ENCODE results near the gene NUP42. TPM values are rescaled to one million over a fixed set of nuclear protein-coding genes. Genes with fewer than 3 reads are reported as not detected.
A peak's percentile ranks its signal among the peaks of the same experiment; 100 is the strongest.

Gene NUP42
- total RNA-seq: 10 to 100 TPM; 36.6 to 62.9 TPM

- Histone ChIP-seq H3K4me1 (replicated peaks) (no peaks in the 10 kb centered on the region), H3K36me3 (no peaks in the 10 kb centered on the region), H3K9me3 (no peaks in the 10 kb centered on the region), H3K27me3 (replicated peaks; ENCODE audit: insufficient read depth) (no peaks in the 10 kb centered on the region), H3K4me3 (peak within 1 kb of the TSS; percentile 68 to 71), H3K27ac (peak within 1 kb of the TSS; percentile 82 to 85)
- TF ChIP-seq POLR2A (IDR thresholded peaks at IDR 0.05) (peak; percentile 66), POLR2AphosphoS5 (IDR thresholded peaks at IDR 0.05) (peak; percentile 95), CTCF (IDR thresholded peaks at IDR 0.05) (peak in 1 of 4 experiments; percentile 14)
- WGBS: under 1% methylated on average over 63 of the region's 63 CpGs
- intact Hi-C loops (cut with DNase I): loop anchor here (2.0 to 5.0 kb wide), 2 partner anchors 77 to 350 kb away; partner anchors contain the start of genes KLHL7 and TRA2A
- peak; percentile 91 for DNase-seq (ENCODE audit: low spot score)
Observed at GRCh38 chr7:23181684-23182553, at the start of gene NUP42. Gene NUP42 (plus strand): TSS chr7:23182048. CDS start chr7:23182086, 38 bp downstream.

GRCh38 chr7:23133797-23134196, 48.1 kb upstream of the NUP42 start:
- DNase-seq (ENCODE audit: low spot score): no peak
- H3K4me3 ChIP-seq: no peak overlapping the region
- no peaks in the 10 kb centered on the region for H3K4me1 ChIP-seq (replicated peaks)
- H3K27me3 ChIP-seq (replicated peaks; ENCODE audit: insufficient read depth): no peaks in the 10 kb centered on the region
- H3K36me3 ChIP-seq: no peaks in the 10 kb centered on the region
- TF ChIP-seq CTCF (IDR thresholded peaks at IDR 0.05) (no peak), POLR2A (IDR thresholded peaks at IDR 0.05) (no peak), POLR2AphosphoS5 (IDR thresholded peaks at IDR 0.05) (no peak)
- no peak overlapping the region for H3K27ac ChIP-seq
- no peaks in the 10 kb centered on the region for H3K9me3 ChIP-seq
- intact Hi-C loops (cut with DNase I): no loop called here

GRCh38 chr7:23135755-23136154, 46.1 kb upstream of the NUP42 start:
- no peak overlapping the region for H3K27ac ChIP-seq
- no peaks in the 10 kb centered on the region for H3K9me3 ChIP-seq
- no peak overlapping the region for H3K4me3 ChIP-seq
- H3K4me1 ChIP-seq (replicated peaks): no peaks in the 10 kb centered on the region
- 74% methylated on average over 1 of the region's 1 CpG for WGBS
- H3K27me3 ChIP-seq (replicated peaks; ENCODE audit: insufficient read depth): no peaks in the 10 kb centered on the region
- no peaks in the 10 kb centered on the region for H3K36me3 ChIP-seq
- DNase-seq (ENCODE audit: low spot score): no peak
- intact Hi-C loops (cut with DNase I): no loop called here
- TF ChIP-seq CTCF (IDR thresholded peaks at IDR 0.05) (no peak), POLR2A (IDR thresholded peaks at IDR 0.05) (no peak), POLR2AphosphoS5 (IDR thresholded peaks at IDR 0.05) (no peak)

GRCh38 chr7:23136216-23136615, 45.6 kb upstream of the NUP42 start:
- Histone ChIP-seq H3K36me3 (no peaks in the 10 kb centered on the region), H3K4me3 (no peak overlapping the region), H3K4me1 (replicated peaks) (no peaks in the 10 kb centered on the region), H3K9me3 (no peaks in the 10 kb centered on the region), H3K27ac (no peak overlapping the region), H3K27me3 (replicated peaks; ENCODE audit: insufficient read depth) (no peaks in the 10 kb centered on the region)
- intact Hi-C loops (cut with DNase I): no loop called here
- no peak for DNase-seq (ENCODE audit: low spot score)
- 48% methylated on average over 1 of the region's 1 CpG for WGBS
- TF ChIP-seq CTCF (IDR thresholded peaks at IDR 0.05) (no peak), POLR2AphosphoS5 (IDR thresholded peaks at IDR 0.05) (no peak)

- no peak for DNase-seq (ENCODE audit: low spot score)
- H3K4me1 ChIP-seq (replicated peaks): no peaks in the 10 kb centered on the region
- TF ChIP-seq POLR2A (IDR thresholded peaks at IDR 0.05): no peak
- no peak for TF ChIP-seq CTCF (IDR thresholded peaks at IDR 0.05)
- no peak for TF ChIP-seq POLR2AphosphoS5 (IDR thresholded peaks at IDR 0.05)
- no peak overlapping the region for H3K4me3 ChIP-seq
- intact Hi-C loops (cut with DNase I): no loop called here
- H3K9me3 ChIP-seq: no peaks in the 10 kb centered on the region
- H3K36me3 ChIP-seq: no peaks in the 10 kb centered on the region
- H3K27ac ChIP-seq: no peak overlapping the region
- no peaks in the 10 kb centered on the region for H3K27me3 ChIP-seq (replicated peaks; ENCODE audit: insufficient read depth)
- 78% methylated on average over 6 of the region's 6 CpGs for WGBS
Observed at GRCh38 chr7:23157679-23158078, 24.2 kb upstream of the NUP42 start.

Data from prostate gland (tissue), 2 donors.